Measurements from ENCODE around the gene SKAP1. TPM values are rescaled to one million over a fixed set of nuclear protein-coding genes. Genes with fewer than 3 reads are reported as not detected.

Gene SKAP1
- total RNA-seq, 1 donor from 2014 or later = 112 TPM

DNA sequence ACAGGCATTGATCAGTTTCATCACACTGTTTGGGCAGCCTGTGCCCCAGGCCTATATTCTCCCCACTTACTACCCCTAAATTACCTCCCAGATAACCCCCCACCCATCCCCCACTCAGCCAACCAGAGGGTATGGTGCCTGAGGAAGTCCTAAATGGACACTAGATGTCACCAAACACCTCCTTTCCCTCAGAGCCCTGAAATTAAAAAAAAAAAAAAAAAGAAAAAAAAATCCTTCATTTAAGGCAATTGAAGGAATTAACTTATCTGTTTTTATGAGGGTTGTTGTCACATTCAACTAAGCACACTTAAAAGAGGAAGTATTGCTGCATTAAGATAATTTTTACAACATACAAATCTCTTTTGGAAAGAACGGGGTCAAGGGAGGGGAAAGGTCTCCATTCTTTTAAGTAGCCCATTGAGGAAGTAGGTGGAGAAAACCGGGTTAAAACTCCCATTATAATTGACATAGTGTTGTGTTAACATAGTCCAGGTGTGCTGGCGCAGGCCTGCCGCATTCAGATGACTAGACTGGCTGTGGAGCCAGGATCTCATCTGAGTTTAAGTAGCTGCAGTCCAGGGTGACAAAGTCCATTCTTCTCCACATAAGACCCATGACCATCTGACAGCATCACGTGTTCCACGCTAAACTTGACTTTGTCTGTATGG lies 276.2 kb downstream of the SKAP1 start:
- intact Hi-C loops (cut with micrococcal nuclease) = loop anchor here (10.0 kb wide), 1 partner anchor 441 kb away; the partner anchor contains the start of genes HOXB3 and HOXB5

DNA sequence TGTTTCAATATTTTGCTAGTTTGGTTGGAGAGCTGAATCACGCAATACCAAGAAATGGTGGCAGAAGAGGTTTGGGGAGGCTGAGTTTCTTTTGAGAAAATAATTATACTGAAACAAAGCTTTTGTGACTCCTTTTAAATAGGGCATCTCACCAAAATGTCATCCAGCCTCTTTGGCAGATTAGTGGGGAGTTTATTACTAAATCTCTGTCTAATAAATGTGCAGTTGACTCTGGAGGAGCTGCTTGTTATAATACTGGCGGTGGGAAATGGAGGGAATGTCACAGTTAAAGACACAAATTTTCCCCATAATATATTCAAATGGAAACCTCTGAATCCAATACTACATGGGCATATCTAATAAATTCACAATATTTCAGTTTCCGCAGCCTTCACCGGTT lies 277.7 kb downstream of the SKAP1 start:
- intact Hi-C loops (cut with micrococcal nuclease) = loop anchor here (10.0 kb wide), 1 partner anchor 443 kb away; the partner anchor contains the start of genes HOXB3 and HOXB5

DNA sequence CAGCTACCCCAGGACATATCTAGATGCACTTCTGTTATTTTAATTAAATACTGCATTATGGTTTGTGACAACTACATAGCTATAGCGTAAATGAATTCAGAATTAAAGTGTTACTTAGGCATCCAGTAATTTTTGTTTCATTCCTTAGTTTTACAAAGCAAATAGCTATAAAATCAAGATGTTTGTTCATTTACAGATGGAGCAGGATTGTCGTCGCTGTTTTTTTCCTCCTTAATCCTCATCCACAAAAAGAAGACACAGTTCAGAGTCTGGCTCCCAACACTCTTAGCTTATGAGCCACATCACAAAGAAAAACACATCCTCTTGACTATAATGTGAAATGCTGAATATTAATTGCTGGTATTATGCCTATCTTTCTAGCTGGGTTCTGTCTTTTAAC lies 278.8 kb downstream of the SKAP1 start:
- intact Hi-C loops (cut with micrococcal nuclease) = loop anchor here (10.0 kb wide), 1 partner anchor 444 kb away; the partner anchor contains the start of genes HOXB3 and HOXB5

DNA sequence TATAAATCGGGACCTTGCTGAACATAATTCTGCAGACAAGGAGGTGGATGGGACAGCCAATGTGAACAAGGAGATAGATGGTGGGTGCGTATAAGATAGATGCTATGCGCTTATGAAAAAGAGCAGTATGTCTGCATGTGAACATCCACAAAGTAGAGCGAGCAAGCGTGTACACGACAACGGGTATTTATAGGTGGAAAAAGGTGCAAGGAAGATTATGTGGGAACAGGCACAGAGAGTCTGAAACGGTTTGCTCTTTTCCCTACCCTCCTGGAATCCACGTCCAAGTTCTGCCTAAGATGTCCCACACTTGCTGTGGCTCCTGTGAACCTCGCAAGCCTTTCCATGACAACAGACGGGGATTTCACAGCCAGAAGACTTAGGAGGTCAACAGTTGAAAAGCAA lies 279.4 kb downstream of the SKAP1 start:
- intact Hi-C loops (cut with micrococcal nuclease) = loop anchor here (10.0 kb wide), 1 partner anchor 444 kb away; the partner anchor contains the start of genes HOXB3 and HOXB5

DNA sequence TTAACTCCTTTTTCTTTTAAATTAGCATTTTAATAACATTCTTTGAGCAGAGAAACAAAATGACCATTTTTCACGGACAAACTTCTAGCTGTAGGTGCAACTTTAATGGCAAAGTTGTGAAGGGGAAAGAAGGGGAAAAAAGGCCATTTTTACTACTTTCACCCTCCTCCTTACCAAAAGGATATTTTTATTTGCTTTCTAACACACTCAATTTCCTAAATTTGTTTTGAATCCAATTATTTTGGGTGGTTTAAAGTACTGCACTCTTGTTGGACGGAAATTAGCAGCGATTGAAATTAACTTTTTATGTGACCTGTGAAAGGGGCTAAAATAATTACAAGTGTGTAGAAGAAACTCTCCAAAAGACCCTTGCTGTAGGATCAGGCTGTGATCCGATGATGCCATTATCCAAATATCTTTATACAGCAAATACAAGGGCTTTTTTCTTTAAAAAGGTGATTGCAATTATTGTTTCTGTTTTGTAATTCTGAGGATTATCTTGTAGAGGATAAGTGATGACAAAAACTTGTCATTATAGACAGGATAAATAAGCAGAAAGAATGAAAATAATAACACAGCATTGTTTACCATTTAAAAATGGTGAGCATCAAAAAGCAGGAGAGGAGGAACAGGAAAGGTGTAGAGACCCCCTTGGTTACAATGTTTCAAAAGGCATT lies 280.1 kb downstream of the SKAP1 start:
- intact Hi-C loops (cut with micrococcal nuclease) = loop anchor here (10.0 kb wide), 1 partner anchor 445 kb away; the partner anchor contains the start of genes HOXB3 and HOXB5

DNA sequence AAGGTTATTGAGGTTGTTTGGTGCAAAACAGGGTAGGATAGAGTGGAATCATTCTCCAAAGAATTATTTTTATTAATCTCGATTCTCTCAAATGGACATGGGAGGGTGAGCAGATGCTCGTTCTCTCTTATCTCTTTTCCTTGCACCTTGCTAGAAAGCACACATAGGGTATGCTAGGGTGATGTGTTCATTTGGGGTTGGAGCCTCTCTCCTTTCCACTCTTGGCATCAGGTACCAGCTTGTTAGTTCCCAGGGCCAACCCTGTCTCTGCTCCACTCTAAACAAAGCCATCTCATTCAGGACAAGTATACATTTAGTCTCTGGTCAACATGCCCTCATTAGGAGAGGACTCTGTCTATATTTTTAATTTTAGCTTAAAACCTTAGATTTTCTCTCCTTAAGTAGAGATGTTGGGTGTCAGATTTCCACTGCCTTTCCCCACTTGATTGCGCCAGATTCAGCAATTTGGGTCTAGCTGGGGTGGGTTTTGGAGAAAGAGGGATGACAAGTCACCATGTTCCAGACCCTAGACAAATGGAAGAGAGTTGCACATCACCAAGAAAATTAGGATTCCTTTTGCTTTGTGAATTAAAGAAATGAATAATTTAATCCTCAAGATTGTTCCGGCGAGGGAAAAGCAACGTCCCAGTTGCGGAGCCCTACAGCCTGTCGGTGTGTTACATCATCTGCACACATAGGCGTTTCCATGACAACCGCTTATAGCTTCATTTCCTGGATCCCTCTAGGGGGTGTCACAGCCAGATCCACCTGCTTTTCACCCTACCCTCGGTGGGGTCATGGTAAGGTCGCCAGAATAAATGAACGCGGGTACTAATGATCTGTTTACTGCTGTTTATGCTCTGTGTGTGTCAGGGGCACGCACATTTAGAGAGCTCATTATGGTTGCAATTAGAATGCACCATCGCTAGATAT lies 280.9 kb downstream of the SKAP1 start:
- intact Hi-C loops (cut with micrococcal nuclease) = no loop called here

DNA sequence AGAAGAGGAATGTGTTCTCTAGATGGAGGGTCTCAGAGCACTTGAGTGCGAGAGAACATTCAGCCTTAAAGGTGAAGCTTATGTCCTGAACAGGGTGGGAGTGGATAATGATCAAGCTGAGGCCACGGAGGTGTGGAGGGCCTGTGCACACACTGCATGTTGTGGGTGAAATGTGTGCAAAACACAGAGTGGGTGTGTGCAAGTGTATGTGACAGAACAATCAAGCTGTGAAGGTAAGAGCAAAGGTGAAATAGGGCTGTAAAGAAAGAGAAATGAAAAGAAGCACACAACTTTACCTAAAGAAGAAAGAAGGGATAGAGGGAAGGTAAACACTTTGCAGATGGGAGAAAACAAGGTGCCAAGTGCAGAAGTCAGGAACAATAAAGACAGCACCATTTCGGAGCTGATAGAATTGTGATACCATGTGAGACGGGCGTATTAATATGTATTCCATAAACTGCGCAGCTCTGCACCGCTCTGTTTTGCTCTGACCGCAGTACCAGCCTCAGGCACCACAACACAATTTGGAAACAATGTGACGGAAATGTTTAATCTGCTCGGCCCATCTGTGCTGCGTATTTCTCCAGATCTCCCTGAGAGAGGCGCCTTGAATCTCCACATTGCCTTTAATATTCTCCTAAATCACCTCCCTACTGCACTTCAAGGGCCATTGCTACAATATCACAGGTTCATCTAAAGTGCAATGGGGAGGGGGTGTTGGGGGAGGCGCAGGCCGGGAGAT lies 281.8 kb downstream of the SKAP1 start:
- intact Hi-C loops (cut with micrococcal nuclease) = no loop called here

DNA sequence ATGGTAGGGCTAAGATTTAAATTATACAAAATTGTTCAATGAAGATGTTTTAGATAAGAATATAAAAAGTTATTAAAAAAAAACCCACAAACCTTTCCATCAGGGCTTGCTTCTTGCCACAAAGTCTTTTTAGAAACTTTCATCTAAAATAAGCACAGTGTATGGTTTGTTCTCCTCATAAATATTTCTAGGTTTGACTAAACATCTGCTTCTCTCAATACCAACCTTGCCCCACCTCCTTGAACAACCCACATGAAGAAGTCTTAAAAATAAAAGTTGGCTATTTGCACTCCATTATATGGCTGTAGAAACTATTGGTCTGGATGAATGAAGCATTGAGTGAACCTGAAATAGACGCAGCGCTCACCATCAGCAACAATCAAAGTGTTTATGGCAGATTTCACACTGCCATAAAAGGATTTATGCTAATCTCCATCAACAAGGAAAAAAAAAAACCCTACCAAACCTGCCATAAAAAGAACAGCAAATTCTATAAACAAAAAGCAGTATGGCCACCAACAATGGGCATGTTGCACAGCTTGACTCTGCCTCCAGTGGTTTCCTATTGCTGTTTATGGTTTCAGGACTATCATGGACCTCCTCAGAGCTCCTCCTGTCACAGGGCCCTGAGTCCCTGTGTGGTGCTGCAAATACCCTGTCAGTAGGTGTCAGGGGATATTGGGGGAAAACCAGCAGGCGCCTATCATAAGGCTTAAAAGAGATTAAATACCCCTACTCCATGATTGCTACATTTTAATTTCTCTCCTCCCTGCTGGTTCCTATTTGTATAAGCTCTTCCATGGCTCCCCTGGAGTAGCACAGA lies 284.8 kb downstream of the SKAP1 start:
- intact Hi-C loops (cut with micrococcal nuclease) = no loop called here

DNA sequence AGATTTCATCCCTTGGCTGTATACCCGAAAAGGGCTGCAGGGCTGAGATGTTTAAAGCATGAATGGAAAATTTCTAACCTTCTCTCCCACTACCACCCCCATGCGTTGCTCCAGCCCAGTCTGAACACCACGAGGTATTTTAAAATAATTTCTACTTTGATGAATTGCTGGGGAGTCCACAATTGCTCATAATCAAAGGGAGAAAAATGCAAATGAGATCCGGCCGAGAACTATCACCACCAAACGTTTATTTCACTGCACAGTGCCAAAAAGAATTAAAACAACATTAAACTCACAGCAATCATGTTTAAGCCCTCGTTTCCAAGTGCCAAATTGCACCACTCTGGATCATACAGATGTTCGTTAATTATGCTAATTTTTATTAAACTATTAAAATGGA lies 285.8 kb downstream of the SKAP1 start:
- intact Hi-C loops (cut with micrococcal nuclease) = no loop called here

DNA sequence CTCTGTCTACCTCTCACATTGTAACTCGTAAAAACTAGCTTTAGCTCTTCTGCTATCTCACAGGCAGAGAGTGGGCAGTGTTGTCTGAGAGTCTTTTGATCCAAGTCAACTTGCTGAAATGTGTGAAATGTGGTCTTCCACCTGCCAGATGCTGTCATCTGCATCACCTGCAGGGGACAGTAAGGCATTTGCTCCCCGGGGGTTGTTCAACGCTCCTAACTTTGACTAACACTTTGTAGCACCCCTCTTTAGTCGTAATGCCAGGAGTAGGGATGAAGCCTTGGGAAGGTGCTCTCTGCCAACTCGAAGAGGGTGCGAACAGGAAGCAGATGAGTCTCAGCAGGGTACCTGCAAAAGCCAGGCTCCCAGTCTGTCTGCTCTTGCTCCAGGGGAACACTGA lies 286.4 kb downstream of the SKAP1 start:
- intact Hi-C loops (cut with micrococcal nuclease) = no loop called here

DNA sequence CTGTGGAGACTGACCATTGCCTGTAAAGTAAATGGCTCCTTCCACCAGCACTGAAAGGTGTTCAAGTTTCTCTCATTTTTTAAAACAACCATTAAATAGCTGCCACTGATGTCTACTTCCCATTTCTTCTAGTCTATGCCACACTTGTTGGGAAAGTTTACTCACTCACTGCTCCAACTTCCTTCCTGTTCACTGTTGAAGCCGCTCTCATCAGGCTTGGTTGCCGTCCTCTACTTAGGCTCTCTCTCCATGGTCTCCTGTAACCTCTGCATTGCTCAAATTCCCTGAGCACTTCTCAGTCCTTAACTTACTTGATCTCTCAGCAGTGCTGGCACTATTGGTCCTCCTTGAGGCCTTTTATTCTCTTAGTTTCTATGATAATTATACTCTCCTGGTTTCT lies 290.1 kb downstream of the SKAP1 start:
- intact Hi-C loops (cut with micrococcal nuclease) = no loop called here

DNA sequence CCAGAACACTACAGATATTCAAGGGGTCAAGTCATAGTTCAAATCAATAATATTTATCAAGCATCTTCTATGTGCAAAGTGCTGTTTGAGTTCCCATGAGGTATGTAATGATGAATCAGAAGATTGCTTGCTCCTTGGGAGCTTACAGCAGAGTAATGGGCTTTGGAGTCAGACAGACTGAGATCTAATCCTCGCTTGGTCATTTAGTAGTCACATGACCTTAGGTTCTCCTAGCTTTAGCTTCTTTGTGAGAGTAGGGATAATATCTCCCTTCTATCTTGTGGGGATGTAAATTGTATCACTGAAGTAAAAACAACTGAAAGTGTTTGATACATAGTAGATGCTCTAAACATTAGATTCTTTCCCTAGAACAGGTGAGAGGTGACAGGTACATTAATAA lies 292.4 kb downstream of the SKAP1 start:
- intact Hi-C loops (cut with micrococcal nuclease) = no loop called here

DNA sequence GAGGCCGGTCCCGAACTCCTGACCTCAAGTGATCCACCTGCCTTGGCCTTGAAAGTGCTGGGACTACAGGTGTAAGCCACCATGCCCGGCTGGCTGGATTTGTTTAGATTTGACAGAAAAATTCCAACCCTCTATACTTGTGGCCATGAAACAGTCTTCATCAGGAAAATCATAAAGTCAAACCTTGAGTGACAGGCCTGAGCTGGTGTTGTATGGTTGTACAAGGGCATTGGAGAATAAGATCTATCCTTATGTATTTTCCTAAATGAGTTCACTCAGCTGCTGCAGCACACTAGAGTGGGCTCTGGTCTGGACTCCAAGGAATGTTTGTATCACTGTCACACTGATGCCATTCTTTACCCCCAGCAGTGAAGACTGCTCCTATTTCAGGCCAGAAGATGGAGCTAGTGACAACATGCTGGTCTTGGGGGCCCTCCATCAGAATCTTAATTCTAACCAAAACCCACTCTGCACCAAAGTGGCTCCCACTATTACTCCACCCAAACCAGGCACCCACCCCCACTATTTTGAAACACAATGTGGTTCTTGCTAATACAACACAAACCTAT lies 295.0 kb downstream of the SKAP1 start:
- intact Hi-C loops (cut with micrococcal nuclease) = no loop called here

DNA sequence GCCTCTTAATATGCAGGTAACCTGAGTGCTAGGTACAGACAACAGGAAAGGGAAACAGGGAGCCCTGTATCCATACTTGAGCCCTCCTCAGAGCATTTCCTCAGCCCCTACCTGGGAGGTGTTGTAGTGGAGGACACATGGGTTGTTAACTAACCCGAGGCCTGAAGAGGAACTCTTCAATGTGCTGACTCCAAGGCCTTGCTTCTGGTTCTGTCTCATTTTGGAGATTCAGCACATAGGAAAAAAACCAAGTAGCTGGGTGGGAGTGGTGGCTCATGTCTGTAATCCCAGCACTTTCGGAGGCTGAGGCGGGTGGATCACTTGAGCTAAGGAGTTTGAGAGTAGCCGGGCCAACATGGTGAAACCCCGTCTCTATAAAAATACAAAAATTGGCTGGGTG lies 297.6 kb downstream of the SKAP1 start:
- intact Hi-C loops (cut with micrococcal nuclease) = no loop called here

DNA sequence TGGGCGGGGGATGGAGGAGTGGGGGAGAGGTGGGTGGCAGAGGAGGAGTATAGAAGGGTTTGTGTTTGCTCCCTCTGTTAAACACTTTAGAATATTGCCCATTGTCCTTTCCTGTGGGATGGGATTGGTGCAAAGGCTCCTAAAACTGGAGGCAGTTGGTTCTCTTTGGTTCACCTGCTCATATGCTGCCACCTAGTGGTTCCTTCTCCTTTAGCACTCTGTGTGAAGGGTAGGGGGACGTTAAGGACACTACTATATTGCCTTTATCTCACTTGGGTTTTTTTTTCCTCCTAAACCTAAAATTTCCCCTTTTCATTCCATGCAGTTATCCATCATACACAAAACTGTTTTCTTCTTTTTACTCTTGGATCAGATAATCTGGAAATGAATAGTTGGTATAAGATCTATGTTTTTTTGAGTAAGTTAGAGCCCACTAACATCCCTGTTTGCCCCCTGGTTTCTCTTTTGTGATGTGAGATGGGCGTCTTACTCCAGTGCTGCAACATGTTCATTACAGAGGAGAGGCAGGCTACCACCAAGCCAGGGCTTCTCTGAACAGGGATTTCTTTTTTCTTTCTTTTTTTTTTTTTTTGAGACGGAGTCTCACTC lies 298.7 kb downstream of the SKAP1 start:
- intact Hi-C loops (cut with micrococcal nuclease) = loop anchor here (1.0 kb wide), 2 partner anchors 51 to 106 kb away; no protein-coding TSS in a partner anchor

DNA sequence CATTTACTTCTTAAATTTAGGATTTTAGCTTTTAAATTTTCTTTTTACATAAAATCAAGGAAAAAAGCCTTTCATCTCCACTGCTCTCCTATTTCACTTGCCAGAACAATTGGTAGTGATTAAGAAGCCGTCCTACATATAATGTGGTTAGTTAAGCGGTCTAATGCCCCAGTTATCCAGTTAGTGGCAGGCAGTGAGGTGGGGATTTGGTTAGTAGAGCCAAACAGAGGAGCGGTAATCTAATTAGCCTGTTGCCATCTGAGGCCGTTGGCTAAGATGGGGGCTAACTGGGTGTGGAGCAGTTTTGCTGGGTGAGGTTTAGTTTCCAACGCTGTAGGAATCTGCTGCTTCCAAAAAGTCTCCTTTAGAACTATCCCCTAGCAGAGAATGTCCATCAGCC lies 300.0 kb downstream of the SKAP1 start:
- intact Hi-C loops (cut with micrococcal nuclease) = no loop called here

DNA sequence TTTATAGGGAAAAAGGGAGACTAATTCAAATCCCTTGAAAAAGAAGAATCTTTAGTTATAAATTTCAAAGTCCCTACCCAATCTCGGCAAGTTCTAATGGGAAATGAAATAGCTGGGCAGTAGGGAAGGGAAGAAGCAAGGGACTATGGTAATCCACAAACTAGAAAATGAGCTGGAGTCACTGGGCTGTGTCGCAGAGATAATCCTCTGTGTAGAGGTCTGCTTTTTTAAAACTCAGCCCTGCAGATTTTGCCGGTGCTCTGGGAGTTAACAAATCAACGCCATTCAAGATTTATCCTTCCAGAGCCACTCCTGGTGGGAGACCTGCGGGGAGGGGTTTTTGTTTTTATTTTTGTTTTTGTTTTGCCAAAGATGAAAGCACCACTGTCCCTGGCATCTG lies 301.6 kb downstream of the SKAP1 start:
- intact Hi-C loops (cut with micrococcal nuclease) = no loop called here

DNA sequence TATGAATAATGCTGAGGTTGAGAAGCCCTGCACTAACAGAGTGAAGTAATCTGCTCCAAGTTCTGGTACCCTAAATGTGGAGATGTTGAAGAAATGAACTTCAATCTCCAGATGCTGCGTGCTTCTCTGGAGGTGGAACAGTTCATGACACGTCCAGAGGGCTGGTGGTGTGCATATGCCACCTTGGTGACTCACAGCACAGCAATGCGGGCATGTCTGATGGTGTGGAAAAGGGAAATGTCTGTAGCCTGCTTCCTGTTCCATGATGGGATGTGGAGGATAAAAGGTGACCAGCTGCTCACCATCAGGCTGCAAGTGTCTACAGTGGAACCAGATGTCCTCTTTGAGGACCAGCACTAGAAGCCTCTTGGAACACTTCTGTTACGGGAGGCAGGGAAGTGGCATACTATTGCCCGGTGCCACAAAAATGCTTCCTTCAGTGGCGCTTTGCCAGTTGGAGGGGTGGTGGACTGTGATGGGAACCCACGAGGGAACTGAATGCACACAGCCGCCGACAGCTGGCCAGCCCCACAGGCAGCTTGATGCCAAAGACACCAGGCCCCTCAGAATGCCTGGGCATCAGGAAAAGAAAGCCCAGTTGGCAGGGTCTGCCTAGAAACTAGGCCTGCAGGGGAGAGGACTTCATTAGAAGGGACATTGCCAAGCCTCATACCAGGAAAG lies 302.5 kb downstream of the SKAP1 start:
- intact Hi-C loops (cut with micrococcal nuclease) = no loop called here

DNA sequence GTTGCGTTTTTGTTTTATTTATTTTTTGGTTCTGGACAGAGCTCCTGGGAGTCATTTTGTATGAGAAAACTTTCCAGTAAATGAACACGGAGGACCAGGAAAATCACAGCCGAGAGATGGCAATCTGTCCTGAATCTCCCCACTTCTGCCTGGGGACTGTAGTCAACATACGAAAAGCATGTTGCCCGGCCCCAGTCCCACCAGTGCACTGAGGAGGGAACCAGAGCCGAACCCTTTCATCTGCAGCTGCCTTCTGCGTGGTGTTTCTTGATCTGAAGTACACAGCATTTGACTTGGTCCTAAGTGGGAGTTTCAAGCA lies 303.5 kb downstream of the SKAP1 start:
- intact Hi-C loops (cut with micrococcal nuclease) = no loop called here
